SK-N-SH (cell line): ENCODE data around the gene AHCYL2. TPM values are rescaled to one million over a fixed set of nuclear protein-coding genes. Genes with fewer than 3 reads are reported as not detected.
A peak's percentile ranks its signal among the peaks of the same experiment; 100 is the strongest.

Source experiments
- CTCF ChIA-PET: fragments of 300-600, 350-600 bp; formaldehyde crosslinking; extraction: SDS; loops from one replicate; lab custom pipeline; 2021; lab: Yijun Ruan, JAX
- POLR2A ChIA-PET: fragments of 350-600 bp; sonication (Branson Sonifier 250); formaldehyde crosslinking; extraction: SDS; loops from one replicate; lab custom pipeline; 2020; ENCODE audit warnings: antibody characterized with exemption, inconsistent platforms; lab: Yijun Ruan, JAX
- DNase-seq: peaks from one replicate; pipeline ENCODE4 v3.0.0; 2012
- H2AFZ ChIP-seq: fragments of 200-600 bp; sonication (generic); 2 replicates; pipeline ENCODE4 v1.8.1; 2016; ENCODE audit warnings: antibody characterized with exemption, mild to moderate bottlenecking, low read depth
- H3F3A ChIP-seq: fragments of 200-600 bp; sonication (generic); replicated peaks from 2 replicates; pipeline ENCODE3; 2016; ENCODE audit warnings: antibody characterized with exemption, mild to moderate bottlenecking; ENCODE audit not compliant: insufficient read depth
- H3K27ac ChIP-seq, 2 experiments: fragments of 200-500 bp in 1 of 2; fragments of 200-600 bp in 1 of 2; sonication (Bioruptor generic) in 1 of 2; sonication (generic), shearing (Covaris generic) in 1 of 2; 2 replicates each; pipeline versions ENCODE4 v1.5.1 to v1.6.1; 2014 to 2016; ENCODE audit warnings: low read depth in 2 of 2, inconsistent platforms in 1 of 2, low read length in 1 of 2, mild to moderate bottlenecking in 1 of 2, mixed read lengths in 1 of 2
- H3K27me3 ChIP-seq: fragments of 200-600 bp; sonication (generic), shearing (Covaris generic); 2 replicates; pipeline ENCODE4 v1.6.1; 2016; ENCODE audit warnings: mixed run types; ENCODE audit not compliant: insufficient read depth
- H3K36me3 ChIP-seq, 2 experiments: fragments of 200-500 bp in 1 of 2; fragments of 200-600 bp in 1 of 2; sonication (Bioruptor generic) in 1 of 2; sonication (generic) in 1 of 2; replicated peaks in 1 of 2; 2 replicates each; pipeline versions ENCODE3 to v1.5.1; 2014 to 2016; ENCODE audit warnings: low read length in 1 of 2, mild to moderate bottlenecking in 1 of 2; ENCODE audit not compliant: insufficient read depth in 2 of 2, control insufficient read depth in 1 of 2
- H3K4me1 ChIP-seq, 2 experiments: fragments of 200-500 bp in 1 of 2; fragments of 200-600 bp in 1 of 2; sonication (Bioruptor generic) in 1 of 2; sonication (generic), shearing (Covaris generic) in 1 of 2; 2 replicates each; pipeline versions ENCODE4 v1.5.1 to v1.6.1; 2014 to 2016; ENCODE audit warnings: low read depth in 1 of 2, low read length in 1 of 2, mixed run types in 1 of 2; ENCODE audit not compliant: insufficient read depth in 2 of 2, control insufficient read depth in 1 of 2
- H3K4me2 ChIP-seq: fragments of 200-600 bp; sonication (generic), shearing (Covaris generic); 2 replicates; pipeline ENCODE4 v1.6.1; 2017; ENCODE audit warnings: mixed run types
- H3K4me3 ChIP-seq, 2 experiments: fragments of 200-500 bp in 1 of 2; fragments of 200-600 bp in 1 of 2; sonication (Bioruptor generic) in 1 of 2; sonication (generic), shearing (Covaris generic) in 1 of 2; 2 replicates each; pipeline versions ENCODE4 v1.5.1 to v1.8.1; 2014 to 2016; ENCODE audit warnings: low read depth in 2 of 2, inconsistent platforms in 1 of 2, low read length in 1 of 2, mild to moderate bottlenecking in 1 of 2, mixed read lengths in 1 of 2, moderate library complexity in 1 of 2
- H3K79me2 ChIP-seq: fragments of 200-600 bp; sonication (generic); 2 replicates; pipeline ENCODE4 v1.8.1; 2017; ENCODE audit warnings: mild to moderate bottlenecking; ENCODE audit not compliant: insufficient read depth
- H3K9ac ChIP-seq: fragments of 200-600 bp; sonication (generic); 2 replicates; pipeline ENCODE4 v1.6.1; 2017; ENCODE audit warnings: mixed run types
- H3K9me2 ChIP-seq: fragments of 200-600 bp; sonication (generic); 2 replicates; pipeline ENCODE4 v1.6.1; 2017; ENCODE audit warnings: mixed run types
- H3K9me3 ChIP-seq: fragments of 200-600 bp; sonication (generic); 2 replicates; pipeline ENCODE4 v1.6.1; 2017; ENCODE audit warnings: mixed run types, mild to moderate bottlenecking, moderate library complexity
- H4K20me1 ChIP-seq: fragments of 200-600 bp; sonication (generic); 2 replicates; pipeline ENCODE4 v1.6.1; 2017; ENCODE audit warnings: mild to moderate bottlenecking, mixed run types; ENCODE audit not compliant: insufficient read depth
- CHD2 ChIP-seq: fragments of 150-350 bp; IDR thresholded peaks from 2 replicates; pipeline ENCODE4 v1.6.1; 2018; ENCODE audit warnings: low read length; ENCODE audit not compliant: partially characterized antibody
- ELF1 ChIP-seq: IDR thresholded peaks from 2 replicates; pipeline ENCODE4 v1.4.0; 2012
- FOSL2 ChIP-seq: IDR thresholded peaks from 2 replicates; pipeline ENCODE4 v1.4.0; 2012; ENCODE audit warnings: low read depth, mild to moderate bottlenecking, moderate library complexity, borderline replicate concordance
- FOXM1 ChIP-seq: IDR thresholded peaks from 2 replicates; pipeline ENCODE4 v1.4.0; 2012; ENCODE audit warnings: low read depth, mild to moderate bottlenecking
- GABPA ChIP-seq: IDR thresholded peaks from 2 replicates; pipeline ENCODE4 v1.4.0; 2012; ENCODE audit warnings: low read depth, mild to moderate bottlenecking
- MEF2A ChIP-seq: IDR thresholded peaks from 2 replicates; pipeline ENCODE4 v1.4.0; 2012; ENCODE audit warnings: low read depth, borderline replicate concordance
- MXI1 ChIP-seq: IDR thresholded peaks from 2 replicates; pipeline ENCODE4 v1.6.1; 2012; ENCODE audit warnings: mild to moderate bottlenecking, low read depth, low read length, improper control_type of control experiment
- NRF1 ChIP-seq: IDR thresholded peaks from 2 replicates; pipeline ENCODE4 v1.6.1; 2012; ENCODE audit warnings: low read depth, mild to moderate bottlenecking, low read length
- POLR2AphosphoS5 ChIP-seq: IDR thresholded peaks from 2 replicates; pipeline ENCODE4 v1.6.1; 2012; ENCODE audit warnings: low read depth, low read length
- RXRA ChIP-seq: IDR thresholded peaks from 2 replicates; pipeline ENCODE4 v1.4.0; 2012; ENCODE audit warnings: low read depth, mild to moderate bottlenecking, borderline replicate concordance
- SIN3A ChIP-seq: IDR thresholded peaks from 2 replicates; pipeline ENCODE4 v1.6.1; 2012; ENCODE audit warnings: low read depth, mild to moderate bottlenecking, low read length, moderate library complexity, borderline replicate concordance
- TAF1 ChIP-seq: IDR thresholded peaks from 2 replicates; pipeline ENCODE4 v1.6.1; 2012; ENCODE audit warnings: low read depth, mild to moderate bottlenecking, low read length, moderate library complexity, borderline replicate concordance
- YY1 ChIP-seq: IDR thresholded peaks from 2 replicates; pipeline ENCODE4 v1.4.0; 2012; ENCODE audit warnings: low read depth, mild to moderate bottlenecking
- WGBS: methylation state at CpG from one replicate; pipeline ENCODE4 v1.1.6; 2017; ENCODE audit warnings: low lambda C conversion rate; 5-methylcytosine and 5-hydroxymethylcytosine counted together
- polyA plus RNA-seq, 3 experiments: library from polyadenylated mRNA; depleted of rRNA; stranded (reverse); fragments of >200 nt; gene quantifications; 2 replicates each; pipeline ENCODE4 v1.2.3, GENCODE V29; 2012
- TF ChIP-seq, protein P1 (sequence below): IDR thresholded peaks from 2 replicates; pipeline ENCODE4 v1.4.0; 2012; ENCODE audit warnings: low read depth, borderline replicate concordance
- TF ChIP-seq, protein P2 (sequence below): fragments of 200-600 bp; sonication (generic); IDR thresholded peaks from 2 replicates; pipeline ENCODE4 v1.6.1; 2017; ENCODE audit warnings: antibody characterized with exemption, mild to moderate bottlenecking, moderate library complexity
- TF ChIP-seq, protein P3 (sequence below): IDR thresholded peaks from 2 replicates; pipeline ENCODE4; 2012
- TF ChIP-seq, protein P4 (sequence below): IDR thresholded peaks from 2 replicates; pipeline ENCODE4 v1.4.0; 2012; ENCODE audit warnings: low read depth, borderline replicate concordance
- TF ChIP-seq, protein P5 (sequence below): fragments of 150-350 bp; IDR thresholded peaks from 2 replicates; pipeline ENCODE4 v1.6.1; 2017; ENCODE audit warnings: antibody characterized with exemption, low read length, low read depth, borderline replicate concordance
- TF ChIP-seq, protein P6 (sequence below): IDR thresholded peaks from 2 replicates; pipeline ENCODE4 v1.6.1; 2012; ENCODE audit warnings: mild to moderate bottlenecking, low read depth, low read length, moderate library complexity

The AHCYL2 gene
- 20.4 and 29.9 TPM in 2 replicates for polyA plus RNA-seq (2012; rRNA removed)
- polyA plus RNA-seq (2012; cell fraction: cytosol; rRNA removed): 24.3 and 25.2 TPM in 2 replicates
- polyA plus RNA-seq (2012; cell fraction: nucleus; rRNA removed): 33.9 and 44.9 TPM in 2 replicates

DNA sequence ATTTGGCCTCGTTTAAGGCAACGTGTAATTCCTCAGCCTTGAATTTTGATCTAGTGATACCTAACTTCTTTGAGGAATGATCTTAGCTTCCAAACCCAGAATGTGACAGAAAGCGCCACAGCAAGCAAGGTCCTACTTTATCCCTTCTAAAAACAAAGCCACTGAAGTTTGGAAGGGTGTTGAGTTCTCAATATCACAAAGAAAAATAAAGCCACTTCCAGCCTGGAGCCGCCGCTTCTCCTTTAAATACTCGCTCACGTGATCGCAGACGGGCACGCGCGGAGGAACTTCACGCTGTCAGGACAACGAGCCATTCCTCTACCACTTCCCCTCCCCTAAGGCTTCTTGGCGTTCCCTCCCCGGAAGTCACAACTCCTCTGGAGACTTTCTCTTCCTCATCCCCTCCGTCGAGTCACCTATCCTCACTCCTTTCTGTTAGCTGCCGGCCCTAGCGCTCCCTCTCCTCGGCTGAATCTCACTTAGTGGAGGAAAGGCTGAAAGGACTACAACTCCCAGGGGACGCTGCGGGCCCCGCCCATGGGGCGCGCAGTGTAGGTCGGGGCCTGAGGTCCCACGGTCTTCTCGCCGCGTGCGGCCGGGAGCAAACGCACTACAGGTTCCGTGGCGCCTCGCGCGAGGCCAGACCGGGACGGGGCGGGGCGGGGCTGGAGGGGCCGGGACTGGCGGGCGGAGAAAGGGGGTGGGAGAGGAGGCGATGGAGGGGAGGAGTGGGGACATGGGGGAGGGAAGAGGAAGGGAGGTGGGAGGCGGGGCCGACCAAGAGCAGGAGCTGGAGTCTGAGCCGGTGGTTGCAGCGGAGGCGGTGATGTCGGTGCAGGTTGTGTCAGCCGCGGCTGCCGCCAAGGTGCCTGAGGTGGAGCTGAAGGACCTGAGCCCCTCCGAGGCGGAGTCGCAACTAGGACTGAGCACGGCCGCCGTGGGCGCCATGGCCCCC lies at the start of gene AHCYL2:
TSS of gene AHCYL2 (plus strand) at position 780 of the 955 bp plus-strand sequence.
- Histone ChIP-seq H4K20me1 (no peaks in the 10 kb centered on the region), H3K27ac (peak within 1 kb of the TSS; percentile 95), H3K27me3 (no peaks in the 10 kb centered on the region), H2AFZ (peak within 1 kb of the TSS; percentile 93), H3K9me3 (no peaks in the 10 kb centered on the region), H3K36me3 (no peaks in the 10 kb centered on the region), H3F3A (peaks cover 7% of the 10 kb centered on the region), H3K4me3 (peak within 1 kb of the TSS; percentile 68 to 76), H3K79me2 (peaks cover 28% of the 10 kb centered on the region), H3K4me1 (peaks cover 0 to 6% of the 10 kb centered on the region in 2 experiments; a peak in 3 of 4 replicates), H3K9ac (peak within 1 kb of the TSS; percentile 74), H3K9me2 (no peaks in the 10 kb centered on the region), H3K4me2 (peak within 1 kb of the TSS; percentile 76)
- DNase-seq: peak; percentile 99
- ChIA-PET CTCF (interaction anchor here (1.0 to 8.6 kb wide), 12 partner anchors 10 to 419 kb away, joined by 3 to 363 read pairs (median 4); no protein-coding TSS in a partner anchor), POLR2A (interaction anchor here (1.0 kb wide), 1 partner anchor 11 kb away, joined by 3 read pairs; no protein-coding TSS in a partner anchor)
- under 1% methylated on average over 56 of the region's 63 CpGs for WGBS
- TF ChIP-seq NRF1: peak; percentile 62
- no peak; the same call in 1 of the 2 replicates for TF ChIP-seq MEF2A
- TF ChIP-seq, protein P1, sequence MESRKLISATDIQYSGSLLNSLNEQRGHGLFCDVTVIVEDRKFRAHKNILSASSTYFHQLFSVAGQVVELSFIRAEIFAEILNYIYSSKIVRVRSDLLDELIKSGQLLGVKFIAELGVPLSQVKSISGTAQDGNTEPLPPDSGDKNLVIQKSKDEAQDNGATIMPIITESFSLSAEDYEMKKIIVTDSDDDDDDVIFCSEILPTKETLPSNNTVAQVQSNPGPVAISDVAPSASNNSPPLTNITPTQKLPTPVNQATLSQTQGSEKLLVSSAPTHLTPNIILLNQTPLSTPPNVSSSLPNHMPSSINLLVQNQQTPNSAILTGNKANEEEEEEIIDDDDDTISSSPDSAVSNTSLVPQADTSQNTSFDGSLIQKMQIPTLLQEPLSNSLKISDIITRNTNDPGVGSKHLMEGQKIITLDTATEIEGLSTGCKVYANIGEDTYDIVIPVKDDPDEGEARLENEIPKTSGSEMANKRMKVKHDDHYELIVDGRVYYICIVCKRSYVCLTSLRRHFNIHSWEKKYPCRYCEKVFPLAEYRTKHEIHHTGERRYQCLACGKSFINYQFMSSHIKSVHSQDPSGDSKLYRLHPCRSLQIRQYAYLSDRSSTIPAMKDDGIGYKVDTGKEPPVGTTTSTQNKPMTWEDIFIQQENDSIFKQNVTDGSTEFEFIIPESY: peak; percentile 93
- TF ChIP-seq POLR2AphosphoS5: peak; percentile 74
- TF ChIP-seq, protein P2, sequence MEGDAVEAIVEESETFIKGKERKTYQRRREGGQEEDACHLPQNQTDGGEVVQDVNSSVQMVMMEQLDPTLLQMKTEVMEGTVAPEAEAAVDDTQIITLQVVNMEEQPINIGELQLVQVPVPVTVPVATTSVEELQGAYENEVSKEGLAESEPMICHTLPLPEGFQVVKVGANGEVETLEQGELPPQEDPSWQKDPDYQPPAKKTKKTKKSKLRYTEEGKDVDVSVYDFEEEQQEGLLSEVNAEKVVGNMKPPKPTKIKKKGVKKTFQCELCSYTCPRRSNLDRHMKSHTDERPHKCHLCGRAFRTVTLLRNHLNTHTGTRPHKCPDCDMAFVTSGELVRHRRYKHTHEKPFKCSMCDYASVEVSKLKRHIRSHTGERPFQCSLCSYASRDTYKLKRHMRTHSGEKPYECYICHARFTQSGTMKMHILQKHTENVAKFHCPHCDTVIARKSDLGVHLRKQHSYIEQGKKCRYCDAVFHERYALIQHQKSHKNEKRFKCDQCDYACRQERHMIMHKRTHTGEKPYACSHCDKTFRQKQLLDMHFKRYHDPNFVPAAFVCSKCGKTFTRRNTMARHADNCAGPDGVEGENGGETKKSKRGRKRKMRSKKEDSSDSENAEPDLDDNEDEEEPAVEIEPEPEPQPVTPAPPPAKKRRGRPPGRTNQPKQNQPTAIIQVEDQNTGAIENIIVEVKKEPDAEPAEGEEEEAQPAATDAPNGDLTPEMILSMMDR: no peak
- TF ChIP-seq GABPA: peak; percentile 79; the same call in 1 of the 2 replicates
- TF ChIP-seq SIN3A: 0 out of 2 replicates have a peak, but pooled peaks have one; percentile 57
- TF ChIP-seq FOXM1: no peak
- TF ChIP-seq, protein P3, sequence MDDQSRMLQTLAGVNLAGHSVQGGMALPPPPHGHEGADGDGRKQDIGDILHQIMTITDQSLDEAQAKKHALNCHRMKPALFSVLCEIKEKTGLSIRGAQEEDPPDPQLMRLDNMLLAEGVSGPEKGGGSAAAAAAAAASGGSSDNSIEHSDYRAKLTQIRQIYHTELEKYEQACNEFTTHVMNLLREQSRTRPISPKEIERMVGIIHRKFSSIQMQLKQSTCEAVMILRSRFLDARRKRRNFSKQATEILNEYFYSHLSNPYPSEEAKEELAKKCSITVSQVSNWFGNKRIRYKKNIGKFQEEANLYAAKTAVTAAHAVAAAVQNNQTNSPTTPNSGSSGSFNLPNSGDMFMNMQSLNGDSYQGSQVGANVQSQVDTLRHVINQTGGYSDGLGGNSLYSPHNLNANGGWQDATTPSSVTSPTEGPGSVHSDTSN: peak; percentile 52; the same call in 1 of the 2 replicates
- TF ChIP-seq, protein P4, sequence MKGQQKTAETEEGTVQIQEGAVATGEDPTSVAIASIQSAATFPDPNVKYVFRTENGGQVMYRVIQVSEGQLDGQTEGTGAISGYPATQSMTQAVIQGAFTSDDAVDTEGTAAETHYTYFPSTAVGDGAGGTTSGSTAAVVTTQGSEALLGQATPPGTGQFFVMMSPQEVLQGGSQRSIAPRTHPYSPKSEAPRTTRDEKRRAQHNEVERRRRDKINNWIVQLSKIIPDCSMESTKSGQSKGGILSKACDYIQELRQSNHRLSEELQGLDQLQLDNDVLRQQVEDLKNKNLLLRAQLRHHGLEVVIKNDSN: peak; percentile 97
- peak; percentile 97 for TF ChIP-seq CHD2
- TF ChIP-seq RXRA: no peak
- TF ChIP-seq, protein P5, sequence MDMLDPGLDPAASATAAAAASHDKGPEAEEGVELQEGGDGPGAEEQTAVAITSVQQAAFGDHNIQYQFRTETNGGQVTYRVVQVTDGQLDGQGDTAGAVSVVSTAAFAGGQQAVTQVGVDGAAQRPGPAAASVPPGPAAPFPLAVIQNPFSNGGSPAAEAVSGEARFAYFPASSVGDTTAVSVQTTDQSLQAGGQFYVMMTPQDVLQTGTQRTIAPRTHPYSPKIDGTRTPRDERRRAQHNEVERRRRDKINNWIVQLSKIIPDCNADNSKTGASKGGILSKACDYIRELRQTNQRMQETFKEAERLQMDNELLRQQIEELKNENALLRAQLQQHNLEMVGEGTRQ: peak; percentile 92
- TF ChIP-seq, protein P6, sequence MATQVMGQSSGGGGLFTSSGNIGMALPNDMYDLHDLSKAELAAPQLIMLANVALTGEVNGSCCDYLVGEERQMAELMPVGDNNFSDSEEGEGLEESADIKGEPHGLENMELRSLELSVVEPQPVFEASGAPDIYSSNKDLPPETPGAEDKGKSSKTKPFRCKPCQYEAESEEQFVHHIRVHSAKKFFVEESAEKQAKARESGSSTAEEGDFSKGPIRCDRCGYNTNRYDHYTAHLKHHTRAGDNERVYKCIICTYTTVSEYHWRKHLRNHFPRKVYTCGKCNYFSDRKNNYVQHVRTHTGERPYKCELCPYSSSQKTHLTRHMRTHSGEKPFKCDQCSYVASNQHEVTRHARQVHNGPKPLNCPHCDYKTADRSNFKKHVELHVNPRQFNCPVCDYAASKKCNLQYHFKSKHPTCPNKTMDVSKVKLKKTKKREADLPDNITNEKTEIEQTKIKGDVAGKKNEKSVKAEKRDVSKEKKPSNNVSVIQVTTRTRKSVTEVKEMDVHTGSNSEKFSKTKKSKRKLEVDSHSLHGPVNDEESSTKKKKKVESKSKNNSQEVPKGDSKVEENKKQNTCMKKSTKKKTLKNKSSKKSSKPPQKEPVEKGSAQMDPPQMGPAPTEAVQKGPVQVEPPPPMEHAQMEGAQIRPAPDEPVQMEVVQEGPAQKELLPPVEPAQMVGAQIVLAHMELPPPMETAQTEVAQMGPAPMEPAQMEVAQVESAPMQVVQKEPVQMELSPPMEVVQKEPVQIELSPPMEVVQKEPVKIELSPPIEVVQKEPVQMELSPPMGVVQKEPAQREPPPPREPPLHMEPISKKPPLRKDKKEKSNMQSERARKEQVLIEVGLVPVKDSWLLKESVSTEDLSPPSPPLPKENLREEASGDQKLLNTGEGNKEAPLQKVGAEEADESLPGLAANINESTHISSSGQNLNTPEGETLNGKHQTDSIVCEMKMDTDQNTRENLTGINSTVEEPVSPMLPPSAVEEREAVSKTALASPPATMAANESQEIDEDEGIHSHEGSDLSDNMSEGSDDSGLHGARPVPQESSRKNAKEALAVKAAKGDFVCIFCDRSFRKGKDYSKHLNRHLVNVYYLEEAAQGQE: 0 out of 2 replicates have a peak, but pooled peaks have one; percentile 16
- peak; percentile 48; the same call in 1 of the 2 replicates for TF ChIP-seq TAF1
- peak; percentile 95 for TF ChIP-seq MXI1
- peak; percentile 94 for TF ChIP-seq ELF1
- TF ChIP-seq FOSL2: no peak
- TF ChIP-seq YY1: peak; percentile 85
